Measurements from ENCODE around the gene JAKMIP2.
"Not testable (repeated sequence)": the region's sequence is repeated elsewhere in the genome, so short reads cannot be mapped to it uniquely, and the experiment has no call there.

JAKMIP2 gene

GRCh38 chr5:147554261-147554817 lies 228.2 kb downstream of the JAKMIP2 start:
- H3K4me2 ChIP-seq (ENCODE audit: low read depth, low read length, poor library complexity, severe bottlenecking), result no peak overlapping the region
- H3K4me3 ChIP-seq (ENCODE audit: low read length, poor library complexity, severe bottlenecking), result no peak overlapping the region
- TF ChIP-seq EZH2phosphoT487 (IDR thresholded peaks at IDR 0.05; ENCODE audit: borderline replicate concordance) (no peak), CTCF (conservative IDR thresholded peaks at IDR 0.05; ENCODE audit: low read length) (no peak)
- H3K9me3 ChIP-seq (ENCODE audit: insufficient read depth, low read depth, low read length), result no peaks in the 10 kb centered on the region
- H4K20me1 ChIP-seq (ENCODE audit: insufficient read depth, low read length, poor library complexity, severe bottlenecking), result no peaks in the 10 kb centered on the region
- H3F3A ChIP-seq (ENCODE audit: low read depth), result no peaks in the 10 kb centered on the region
- H3K4me1 ChIP-seq (ENCODE audit: insufficient read depth, low read length, poor library complexity, severe bottlenecking), result no peaks in the 10 kb centered on the region
- H3K9me2 ChIP-seq (replicated peaks; ENCODE audit: low read depth, low read length), result no peaks in the 10 kb centered on the region
- H3K79me2 ChIP-seq (ENCODE audit: insufficient read depth, low read length), result no peaks in the 10 kb centered on the region
- no peak overlapping the region for H3K9ac ChIP-seq (ENCODE audit: low read depth, low read length, poor library complexity, severe bottlenecking)
- no peaks in the 10 kb centered on the region for H3K27me3 ChIP-seq (ENCODE audit: insufficient read depth, low read length, poor library complexity, severe bottlenecking)
- H3K36me3 ChIP-seq (ENCODE audit: insufficient read depth, low read length), result no peaks in the 10 kb centered on the region
- no peak overlapping the region for H2AFZ ChIP-seq (ENCODE audit: low read length)

- H3K4me2 ChIP-seq (ENCODE audit: low read depth, low read length, poor library complexity, severe bottlenecking); H3K9me2 ChIP-seq (replicated peaks; ENCODE audit: low read depth, low read length); H4K20me1 ChIP-seq (ENCODE audit: insufficient read depth, low read length, poor library complexity, severe bottlenecking); H3K9me3 ChIP-seq (ENCODE audit: insufficient read depth, low read depth, low read length); H3K79me2 ChIP-seq (ENCODE audit: insufficient read depth, low read length); H3K27me3 ChIP-seq (ENCODE audit: insufficient read depth, low read length, poor library complexity, severe bottlenecking); H3K4me3 ChIP-seq (ENCODE audit: low read length, poor library complexity, severe bottlenecking); H3F3A ChIP-seq (ENCODE audit: low read depth); H3K36me3 ChIP-seq (ENCODE audit: insufficient read depth, low read length); H3K4me1 ChIP-seq (ENCODE audit: insufficient read depth, low read length, poor library complexity, severe bottlenecking); H3K9ac ChIP-seq (ENCODE audit: low read depth, low read length, poor library complexity, severe bottlenecking); H2AFZ ChIP-seq (ENCODE audit: low read length): not testable (repeated sequence)
Observed at GRCh38 chr5:147553817-147554216, 228.7 kb downstream of the JAKMIP2 start.

GRCh38 chr5:147552897-147553296 lies 229.6 kb downstream of the JAKMIP2 start:
- Histone ChIP-seq H3K9ac (ENCODE audit: low read depth, low read length, poor library complexity, severe bottlenecking) (no peak overlapping the region), H3F3A (ENCODE audit: low read depth) (no peaks in the 10 kb centered on the region), H3K4me3 (ENCODE audit: low read length, poor library complexity, severe bottlenecking) (no peak overlapping the region), H3K4me2 (ENCODE audit: low read depth, low read length, poor library complexity, severe bottlenecking) (no peak overlapping the region), H3K9me3 (ENCODE audit: insufficient read depth, low read depth, low read length) (no peaks in the 10 kb centered on the region), H3K79me2 (ENCODE audit: insufficient read depth, low read length) (no peaks in the 10 kb centered on the region), H4K20me1 (ENCODE audit: insufficient read depth, low read length, poor library complexity, severe bottlenecking) (no peaks in the 10 kb centered on the region), H3K9me2 (replicated peaks; ENCODE audit: low read depth, low read length) (no peaks in the 10 kb centered on the region), H3K36me3 (ENCODE audit: insufficient read depth, low read length) (no peaks in the 10 kb centered on the region), H3K4me1 (ENCODE audit: insufficient read depth, low read length, poor library complexity, severe bottlenecking) (no peaks in the 10 kb centered on the region), H3K27me3 (ENCODE audit: insufficient read depth, low read length, poor library complexity, severe bottlenecking) (no peaks in the 10 kb centered on the region), H2AFZ (ENCODE audit: low read length) (no peak overlapping the region)
- TF ChIP-seq EZH2phosphoT487 (IDR thresholded peaks at IDR 0.05; ENCODE audit: borderline replicate concordance) (no peak), CTCF (conservative IDR thresholded peaks at IDR 0.05; ENCODE audit: low read length) (no peak)

DNA sequence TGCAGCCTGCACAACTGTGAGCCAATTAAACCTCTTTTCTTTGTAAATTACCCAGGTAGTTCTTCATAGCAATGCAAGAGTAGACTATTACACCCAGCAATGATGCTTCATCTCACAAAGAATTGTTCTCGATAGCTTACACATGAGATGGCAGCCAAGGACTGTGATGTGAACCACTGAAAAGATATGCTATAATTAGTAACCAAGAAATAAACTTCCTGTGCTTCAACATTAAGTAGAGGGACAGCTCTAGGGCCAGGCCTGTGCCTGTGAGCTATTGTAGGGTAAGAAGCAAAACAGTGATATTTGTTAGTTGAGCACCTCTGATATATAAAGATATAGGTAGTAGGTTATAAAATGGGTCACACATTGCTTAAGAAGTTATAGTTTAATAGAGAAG lies 230.9 kb downstream of the JAKMIP2 start:
- no peak overlapping the region for H3K4me2 ChIP-seq (ENCODE audit: low read depth, low read length, poor library complexity, severe bottlenecking)
- no peaks in the 10 kb centered on the region for H3K4me1 ChIP-seq (ENCODE audit: insufficient read depth, low read length, poor library complexity, severe bottlenecking)
- no peaks in the 10 kb centered on the region for H3K27me3 ChIP-seq (ENCODE audit: insufficient read depth, low read length, poor library complexity, severe bottlenecking)
- no peaks in the 10 kb centered on the region for H3K9me2 ChIP-seq (replicated peaks; ENCODE audit: low read depth, low read length)
- H3K9me3 ChIP-seq (ENCODE audit: insufficient read depth, low read depth, low read length), result no peaks in the 10 kb centered on the region
- no peaks in the 10 kb centered on the region for H3F3A ChIP-seq (ENCODE audit: low read depth)
- H3K9ac ChIP-seq (ENCODE audit: low read depth, low read length, poor library complexity, severe bottlenecking), result no peak overlapping the region
- H4K20me1 ChIP-seq (ENCODE audit: insufficient read depth, low read length, poor library complexity, severe bottlenecking), result no peaks in the 10 kb centered on the region
- H2AFZ ChIP-seq (ENCODE audit: low read length), result no peak overlapping the region
- H3K79me2 ChIP-seq (ENCODE audit: insufficient read depth, low read length), result no peaks in the 10 kb centered on the region
- H3K36me3 ChIP-seq (ENCODE audit: insufficient read depth, low read length), result no peaks in the 10 kb centered on the region
- no peak for TF ChIP-seq EZH2phosphoT487 (IDR thresholded peaks at IDR 0.05; ENCODE audit: borderline replicate concordance)
- no peak for TF ChIP-seq CTCF (conservative IDR thresholded peaks at IDR 0.05; ENCODE audit: low read length)
- H3K4me3 ChIP-seq (ENCODE audit: low read length, poor library complexity, severe bottlenecking), result no peak overlapping the region
